ENCODE measurements around the gene ZBTB47.

GRCh38 chr3:42705962-42706585 is 52.6 kb downstream of the ZBTB47 start:
- TF ChIP-seq CTCF (IDR thresholded peaks at IDR 0.05): no peak
- no peak for TF ChIP-seq POLR2A (IDR thresholded peaks at IDR 0.05)

All from thyroid gland (tissue), 4 donors.